Measurements from ENCODE around the gene SLC12A5. TPM values are rescaled to one million over a fixed set of nuclear protein-coding genes. Genes with fewer than 3 reads are reported as not detected.
A peak's percentile ranks its signal among the peaks of the same experiment; 100 is the strongest.

SLC12A5 gene
- total and polyA plus RNA-seq, 8 donors = 0.35 to 21.5 (median 1.6) TPM

DNA sequence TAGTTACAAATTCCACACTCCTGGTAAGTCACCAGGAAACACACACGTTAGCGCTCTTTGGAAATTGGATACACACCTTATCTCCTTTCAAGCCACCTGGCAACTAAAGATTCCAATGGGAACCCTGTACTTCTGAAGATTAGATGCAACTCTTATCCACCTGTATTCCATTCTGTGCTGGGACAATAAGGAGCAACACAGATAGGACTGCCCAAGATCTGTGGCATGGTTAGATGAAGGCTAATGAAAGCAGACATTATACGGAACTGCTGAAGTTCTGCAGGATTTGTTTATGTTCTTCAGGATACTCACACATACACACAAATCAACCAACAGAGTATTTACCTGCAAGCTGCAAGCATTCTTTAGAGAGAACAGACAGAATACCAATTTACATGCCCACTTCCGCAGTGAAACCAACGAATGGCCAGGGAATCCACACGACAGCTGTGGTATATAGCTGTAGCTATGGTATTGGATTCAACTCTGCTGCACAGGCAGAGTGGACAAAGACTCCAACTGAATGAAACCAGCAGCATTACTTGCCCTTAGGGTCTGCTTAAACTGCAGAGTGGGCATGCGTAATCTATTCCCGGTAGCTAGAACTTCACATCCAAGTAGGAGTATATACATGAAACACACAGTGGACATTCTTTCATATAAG is 48.8 kb downstream of the SLC12A5 start:
- WGBS, 2 donors = 85 to 86% methylated on average over 8 of the region's 8 CpGs
- Histone ChIP-seq H3K27me3 (no peaks in the 10 kb centered on the region), H3K4me3 (no peak overlapping the region), H3K9me3 (no peaks in the 10 kb centered on the region), H3K36me3 (peaks cover 0 to 6% (median 4%) of the 10 kb centered on the region in 3 donors), H3K27ac (no peak overlapping the region), H3K4me1 (peaks cover 0 to 15% (median 2%) of the 10 kb centered on the region in 3 donors)
- intact Hi-C loops (cut with DNase I) = no loop called here
- FAIRE-seq (no peak), ATAC-seq (no peak), DNase-seq (no peak)
- TF ChIP-seq, protein P1, sequence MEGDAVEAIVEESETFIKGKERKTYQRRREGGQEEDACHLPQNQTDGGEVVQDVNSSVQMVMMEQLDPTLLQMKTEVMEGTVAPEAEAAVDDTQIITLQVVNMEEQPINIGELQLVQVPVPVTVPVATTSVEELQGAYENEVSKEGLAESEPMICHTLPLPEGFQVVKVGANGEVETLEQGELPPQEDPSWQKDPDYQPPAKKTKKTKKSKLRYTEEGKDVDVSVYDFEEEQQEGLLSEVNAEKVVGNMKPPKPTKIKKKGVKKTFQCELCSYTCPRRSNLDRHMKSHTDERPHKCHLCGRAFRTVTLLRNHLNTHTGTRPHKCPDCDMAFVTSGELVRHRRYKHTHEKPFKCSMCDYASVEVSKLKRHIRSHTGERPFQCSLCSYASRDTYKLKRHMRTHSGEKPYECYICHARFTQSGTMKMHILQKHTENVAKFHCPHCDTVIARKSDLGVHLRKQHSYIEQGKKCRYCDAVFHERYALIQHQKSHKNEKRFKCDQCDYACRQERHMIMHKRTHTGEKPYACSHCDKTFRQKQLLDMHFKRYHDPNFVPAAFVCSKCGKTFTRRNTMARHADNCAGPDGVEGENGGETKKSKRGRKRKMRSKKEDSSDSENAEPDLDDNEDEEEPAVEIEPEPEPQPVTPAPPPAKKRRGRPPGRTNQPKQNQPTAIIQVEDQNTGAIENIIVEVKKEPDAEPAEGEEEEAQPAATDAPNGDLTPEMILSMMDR (IDR thresholded peaks at IDR 0.05) = no peak

DNA sequence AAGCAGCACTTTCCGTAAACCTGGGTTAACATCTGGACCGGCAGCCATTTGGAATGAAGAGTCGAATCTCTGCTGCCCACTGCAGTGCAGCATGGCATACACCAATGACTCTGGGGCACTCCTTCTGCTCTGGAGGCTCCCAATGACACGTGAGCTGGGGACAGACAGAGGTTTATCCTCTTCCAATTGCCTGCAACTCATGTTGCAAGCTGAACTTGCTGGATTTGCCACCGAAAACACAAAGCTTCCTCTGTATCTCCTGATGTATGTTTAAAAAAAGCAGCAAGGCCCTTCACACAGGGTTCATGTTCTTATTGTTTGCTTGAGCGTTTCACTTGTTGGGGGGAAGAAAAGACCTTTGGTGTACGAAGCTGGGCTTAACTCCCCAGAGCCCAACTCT is 49.9 kb downstream of the SLC12A5 start:
- Histone ChIP-seq H3K36me3 (peaks cover 0 to 6% (median 4%) of the 10 kb centered on the region in 3 donors), H3K4me3 (no peak overlapping the region), H3K27ac (no peak overlapping the region), H3K27me3 (no peaks in the 10 kb centered on the region), H3K9me3 (no peaks in the 10 kb centered on the region), H3K4me1 (peaks cover 0 to 15% (median 12%) of the 10 kb centered on the region in 3 donors)
- peak in 2 of 4 donors; percentile 36 to 48 for ATAC-seq
- WGBS, 2 donors = 79% methylated on average over 7 of the region's 7 CpGs
- FAIRE-seq = no peak
- no peak for DNase-seq
- TF ChIP-seq, protein P1 (IDR thresholded peaks at IDR 0.05) = no peak
- intact Hi-C loops (cut with DNase I) = no loop called here

DNA sequence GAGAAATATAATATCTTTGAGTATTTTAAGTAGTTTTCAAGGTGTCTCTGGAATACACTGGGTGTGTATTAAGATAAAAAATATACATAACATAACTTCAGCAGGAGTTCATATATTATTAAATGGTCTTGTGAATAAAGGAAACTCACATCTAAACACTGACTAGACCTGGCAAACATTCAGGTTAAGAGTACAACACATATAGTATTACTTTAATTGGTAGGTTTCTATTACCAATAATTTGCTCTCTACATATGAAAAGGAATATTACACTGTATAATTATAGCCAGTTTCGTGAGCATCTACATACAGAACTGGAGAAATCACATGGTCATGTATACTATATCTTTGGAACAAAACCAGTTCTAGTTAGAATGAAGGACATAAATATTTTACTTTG is 52.1 kb downstream of the SLC12A5 start:
- no peak overlapping the region for H3K27ac ChIP-seq
- peaks cover 18 to 32% (median 31%) of the 10 kb centered on the region in 3 donors for H3K4me1 ChIP-seq
- intact Hi-C loops (cut with DNase I) = loop anchor here in 1 of 3 donors (10.0 kb wide), 1 partner anchor 56 kb away; the partner anchor contains the start of gene SLC12A5
- H3K9me3 ChIP-seq = no peaks in the 10 kb centered on the region
- H3K4me3 ChIP-seq = no peak overlapping the region
- H3K27me3 ChIP-seq = no peaks in the 10 kb centered on the region
- FAIRE-seq (no peak), ATAC-seq (no peak), DNase-seq (no peak)
- H3K36me3 ChIP-seq = peaks cover 0 to 6% (median 4%) of the 10 kb centered on the region in 3 donors
- 88 to 94% methylated on average over 1 of the region's 1 CpG for WGBS, 2 donors
- TF ChIP-seq, protein P1 (IDR thresholded peaks at IDR 0.05) = no peak

DNA sequence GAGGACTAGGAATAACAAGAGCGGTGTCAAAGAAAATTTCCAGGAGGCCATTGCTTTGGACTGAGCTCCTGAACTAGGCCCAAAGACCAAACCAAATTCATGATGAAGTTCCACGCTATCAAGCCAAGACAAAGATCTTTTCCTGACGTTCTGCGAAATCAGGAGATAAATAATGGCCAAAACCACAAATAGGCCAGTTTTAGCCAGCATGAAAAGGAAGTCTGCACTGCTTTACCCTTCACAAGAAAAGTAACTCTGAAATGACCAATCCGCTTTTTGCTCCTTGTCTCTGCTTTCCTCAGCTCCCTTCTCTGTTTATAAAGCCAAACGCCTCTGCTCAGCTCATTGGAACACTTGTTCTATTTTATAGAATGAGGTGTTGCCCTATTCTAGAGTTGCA is 54.1 kb downstream of the SLC12A5 start:
- ATAC-seq (peak in 1 of 4 donors; percentile 42), FAIRE-seq (no peak), DNase-seq (no peak)
- peaks cover 0 to 4% (median 3%) of the 10 kb centered on the region in 3 donors for H3K36me3 ChIP-seq
- no peaks in the 10 kb centered on the region for H3K9me3 ChIP-seq
- intact Hi-C loops (cut with DNase I) = loop anchor here in 1 of 3 donors (10.0 kb wide), 1 partner anchor 58 kb away; the partner anchor contains the start of gene SLC12A5
- H3K27ac ChIP-seq = no peak overlapping the region
- H3K4me1 ChIP-seq = peaks cover 24 to 50% (median 49%) of the 10 kb centered on the region in 3 donors
- no peaks in the 10 kb centered on the region for H3K27me3 ChIP-seq
- no peak overlapping the region for H3K4me3 ChIP-seq
- WGBS, 2 donors = 69 to 77% methylated on average over 6 of the region's 6 CpGs
- TF ChIP-seq, protein P1 (IDR thresholded peaks at IDR 0.05) = no peak

DNA sequence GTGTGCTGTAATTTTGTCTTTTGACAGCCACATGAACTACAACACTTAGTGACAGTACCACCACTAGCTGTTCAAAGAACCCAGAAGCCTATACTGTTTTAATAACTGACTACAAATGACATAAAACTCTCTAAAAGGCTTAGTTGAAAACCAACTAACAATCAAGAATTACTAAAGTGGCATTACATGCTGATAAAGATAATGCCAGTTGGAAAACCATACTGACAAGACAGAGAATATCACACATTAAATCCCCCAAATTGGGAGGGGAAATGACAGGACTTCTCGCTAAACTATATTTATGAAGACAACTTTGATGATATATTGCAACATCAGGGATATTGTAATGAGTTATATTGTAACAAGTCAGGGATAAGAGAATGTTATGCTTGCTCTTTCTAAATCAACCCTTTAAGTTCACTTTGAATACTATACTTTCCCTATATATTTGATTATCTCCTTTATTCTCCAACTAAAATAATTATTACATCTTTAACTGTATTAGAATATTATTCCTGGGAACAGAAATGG is 54.6 kb downstream of the SLC12A5 start:
- Histone ChIP-seq H3K4me3 (no peak overlapping the region), H3K27ac (no peak overlapping the region), H3K36me3 (peaks cover 0 to 4% (median 0%) of the 10 kb centered on the region in 3 donors), H3K9me3 (no peaks in the 10 kb centered on the region), H3K27me3 (no peaks in the 10 kb centered on the region), H3K4me1 (peaks cover 24 to 54% (median 53%) of the 10 kb centered on the region in 3 donors)
- TF ChIP-seq, protein P1 (IDR thresholded peaks at IDR 0.05) = no peak
- intact Hi-C loops (cut with DNase I) = loop anchor here in 1 of 3 donors (10.0 kb wide), 1 partner anchor 59 kb away; the partner anchor contains the start of gene SLC12A5
- 82 to 86% methylated on average over 1 of the region's 1 CpG for WGBS, 2 donors
- ATAC-seq = no peak
- no peak for DNase-seq
- FAIRE-seq = no peak

Data from pancreas (tissue), 10 donors.